T1000 (cell line): ENCODE data around the gene SLC25A47.
A peak's percentile ranks its signal among the peaks of the same experiment; 100 is the strongest.

Source experiments
- DNase-seq: peaks from one replicate; lab custom pipeline; 2025; ENCODE audit warnings: mixed read lengths; lab: John Stamatoyannopoulos, UW

SLC25A47 gene

DNA sequence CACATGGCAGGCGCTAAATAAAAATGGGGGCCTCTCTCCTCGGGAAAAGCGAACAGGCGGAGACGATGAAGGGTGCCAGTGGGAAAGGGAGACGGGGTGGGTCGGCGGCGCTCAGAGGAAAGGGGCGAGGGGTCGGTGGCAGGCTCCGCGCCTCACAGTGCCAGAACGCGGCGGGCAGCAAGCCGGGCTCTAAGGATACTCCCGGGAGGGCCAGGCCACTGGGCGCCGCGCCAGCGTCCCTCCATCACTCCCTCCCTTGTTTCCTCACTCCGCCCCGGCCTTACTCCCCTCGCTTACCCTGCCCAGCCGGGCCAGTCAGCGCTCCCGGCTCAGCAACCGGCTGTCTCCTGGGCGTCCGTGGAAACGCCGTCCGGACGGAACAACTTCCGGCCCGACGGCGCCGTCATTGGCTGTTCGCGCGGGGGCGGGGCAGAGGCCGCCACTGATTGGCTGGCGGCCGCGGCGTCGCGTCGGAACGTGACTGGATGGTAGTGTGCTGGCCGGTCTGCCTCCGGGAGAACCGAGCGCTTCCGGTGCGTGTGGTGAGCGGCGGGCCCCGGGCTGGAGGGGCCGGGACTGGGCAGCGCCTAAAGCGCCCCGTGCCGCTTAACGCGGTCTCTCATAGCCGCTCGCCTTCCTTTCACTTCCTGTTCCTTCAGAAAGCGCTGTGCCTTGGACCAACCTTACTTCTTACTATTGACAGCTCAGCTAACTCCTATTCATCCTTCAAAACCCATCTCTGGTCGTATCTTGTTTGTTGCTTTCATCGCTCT lies 53.0 kb downstream of the SLC25A47 start, which contains the start of gene WDR25:
WDR25 (plus strand) TSS at position 523 of the 773 bp plus-strand sequence.
- DNase-seq: peak; percentile 94

DNA sequence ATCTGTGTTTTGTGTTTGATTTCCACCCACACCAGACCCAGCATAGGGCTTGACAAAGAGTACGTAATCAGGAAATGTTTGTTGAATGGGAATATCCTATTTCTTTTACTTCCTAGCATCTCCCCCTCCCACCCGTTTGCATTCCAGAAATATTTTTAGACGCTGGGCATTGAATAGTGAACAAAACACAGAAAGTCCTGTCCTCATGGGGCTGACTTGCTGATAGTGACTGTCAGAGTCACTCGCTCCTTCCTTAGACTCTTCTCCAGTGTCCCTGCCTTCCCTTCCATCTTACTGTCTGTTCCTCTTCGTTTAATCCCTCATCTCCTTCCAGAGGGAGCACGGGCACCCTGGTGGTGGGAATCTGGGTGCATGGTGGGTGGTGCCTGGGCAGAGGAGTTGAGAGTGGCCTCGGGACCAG lies 53.6 kb downstream of the SLC25A47 start:
- peak; percentile 28 for DNase-seq
